Naive B cell (primary cell): ENCODE measurements around the gene VMA21. TPM values are rescaled to one million over a fixed set of nuclear protein-coding genes. Genes with fewer than 3 reads are reported as not detected.

Source experiments
- ATAC-seq, 2 donors: fragments of 150-1000 bp; cut with Tn5 transposase; 2 replicates each; pipeline ENCODE4 v1.10.0; 2021; ENCODE audit warnings: low read depth in 2 of 2, mild to moderate bottlenecking in 2 of 2, moderate library complexity in 2 of 2
- DNase-seq: peaks from one replicate; pipeline ENCODE4 v3.0.0; 2022
- H3K27ac Mint-ChIP-seq, 6 donors: one replicate each; pipeline ENCODE4 v1.8.0; 2020 to 2022; ENCODE audit warnings: mild to moderate bottlenecking in 6 of 6, mixed read lengths in 6 of 6, moderate library complexity in 5 of 6, inconsistent platforms in 2 of 6
- H3K27me3 Mint-ChIP-seq, 3 donors: one replicate each; pipeline ENCODE4 v1.8.0; 2021 to 2022; ENCODE audit warnings: mixed read lengths in 3 of 3, mild to moderate bottlenecking in 1 of 3
- H3K36me3 Mint-ChIP-seq, 2 donors: one replicate each; pipeline ENCODE4 v1.8.0; 2020 to 2022; ENCODE audit warnings: mixed read lengths in 2 of 2, inconsistent platforms in 1 of 2, mild to moderate bottlenecking in 1 of 2
- H3K4me1 Mint-ChIP-seq, 3 donors: one replicate each; pipeline ENCODE4 v1.8.0; 2020 to 2022; ENCODE audit warnings: mixed read lengths in 3 of 3, inconsistent platforms in 1 of 3, mild to moderate bottlenecking in 1 of 3, moderate library complexity in 1 of 3
- H3K4me3 Mint-ChIP-seq, 8 donors: one replicate each; pipeline ENCODE4 v1.8.0; 2020 to 2022; ENCODE audit warnings: mild to moderate bottlenecking in 8 of 8, mixed read lengths in 8 of 8, moderate library complexity in 8 of 8, inconsistent platforms in 2 of 8
- H3K9me3 Mint-ChIP-seq, 7 donors: one replicate each; pipeline ENCODE4 v1.8.0; 2020 to 2022; ENCODE audit warnings: mixed read lengths in 7 of 7, mild to moderate bottlenecking in 5 of 7, inconsistent platforms in 2 of 7, moderate library complexity in 1 of 7
- polyA plus RNA-seq, 6 donors: library from polyadenylated mRNA; unstranded; fragments of 300-500 nt; fragmentation: Illumina TruSeq; gene quantifications; one replicate each; pipeline ENCODE4 v1.2.3, GENCODE V29; 2021; ENCODE audit warnings: low read depth in 6 of 6

VMA21 gene
- polyA plus RNA-seq, 6 donors from 2014 or later, result 26.7 to 51.1 (median 32.8) TPM

- ATAC-seq, result no peak
- Mint-ChIP-seq H3K27me3 (no peaks in the 10 kb centered on the region), H3K27ac (peak overlapping the region in 5 of 6 donors; percentile 34 to 94 (median 89)), H3K4me1 (peaks cover 8 to 37% (median 32%) of the 10 kb centered on the region in 3 donors), H3K36me3 (peaks cover 0 to 4% of the 10 kb centered on the region in 2 donors), H3K4me3 (peak overlapping the region in 6 of 8 donors; percentile 35 to 92 (median 84)), H3K9me3 (peaks cover 0 to 2% (median 0%) of the 10 kb centered on the region in 7 donors)
- no peak for DNase-seq
These were observed 1.3 kb downstream of the VMA21 start for GRCh38 chrX:151398346-151398745.

- Mint-ChIP-seq H3K4me1 (peaks cover 4 to 27% (median 22%) of the 10 kb centered on the region in 3 donors), H3K27ac (no peak overlapping the region), H3K4me3 (peak overlapping the region in 1 of 8 donors; percentile 59)
These were observed 5.8 kb downstream of the VMA21 start for GRCh38 chrX:151402719-151403390.

GRCh38 chrX:151416579-151416978 is 19.6 kb downstream of the VMA21 start:
- no peak overlapping the region for H3K27ac Mint-ChIP-seq
- H3K27me3 Mint-ChIP-seq, result no peaks in the 10 kb centered on the region
- DNase-seq, result no peak
- H3K4me1 Mint-ChIP-seq, result no peaks in the 10 kb centered on the region
- no peak overlapping the region for H3K4me3 Mint-ChIP-seq
- peaks cover 0 to 2% (median 0%) of the 10 kb centered on the region in 7 donors for H3K9me3 Mint-ChIP-seq
- ATAC-seq, result no peak
- H3K36me3 Mint-ChIP-seq, result peaks cover 0 to 10% of the 10 kb centered on the region in 2 donors

More at GRCh38 chrX:151402719-151403390, 5.8 kb downstream of the VMA21 start:
- no peak for ATAC-seq
- H3K9me3 Mint-ChIP-seq, result peaks cover 0 to 2% (median 0%) of the 10 kb centered on the region in 7 donors
- DNase-seq, result no peak
- H3K27me3 Mint-ChIP-seq, result no peaks in the 10 kb centered on the region
- peaks cover 4 to 11% of the 10 kb centered on the region in 2 donors for H3K36me3 Mint-ChIP-seq

DNA sequence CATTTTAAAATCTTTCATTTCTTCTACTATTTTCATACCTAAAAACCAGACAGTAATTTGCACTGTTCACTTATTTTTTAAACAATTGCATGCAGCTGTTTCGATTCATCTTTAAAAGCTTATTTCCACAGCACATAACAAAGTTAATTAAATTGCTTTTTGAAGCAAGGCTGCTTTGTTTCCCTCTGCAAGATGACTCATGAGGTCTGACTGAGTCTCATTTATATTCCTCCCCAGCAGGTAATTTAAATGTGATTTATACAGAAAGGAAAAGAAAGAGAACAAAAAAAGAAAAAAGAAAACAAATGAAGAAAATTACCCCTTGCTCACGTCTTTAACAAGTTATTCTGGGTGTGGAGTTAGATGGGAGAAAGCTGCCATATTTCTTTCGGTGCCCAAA is 22.8 kb downstream of the VMA21 start:
- Mint-ChIP-seq H3K4me1 (peaks cover 0 to 1% (median 0%) of the 10 kb centered on the region in 3 donors), H3K4me3 (no peak overlapping the region), H3K27me3 (no peaks in the 10 kb centered on the region), H3K9me3 (peaks cover 0 to 3% (median 0%) of the 10 kb centered on the region in 7 donors), H3K27ac (peak overlapping the region in 1 of 6 donors; percentile 15), H3K36me3 (no peaks in the 10 kb centered on the region)
- no peak for ATAC-seq
- no peak for DNase-seq

DNA sequence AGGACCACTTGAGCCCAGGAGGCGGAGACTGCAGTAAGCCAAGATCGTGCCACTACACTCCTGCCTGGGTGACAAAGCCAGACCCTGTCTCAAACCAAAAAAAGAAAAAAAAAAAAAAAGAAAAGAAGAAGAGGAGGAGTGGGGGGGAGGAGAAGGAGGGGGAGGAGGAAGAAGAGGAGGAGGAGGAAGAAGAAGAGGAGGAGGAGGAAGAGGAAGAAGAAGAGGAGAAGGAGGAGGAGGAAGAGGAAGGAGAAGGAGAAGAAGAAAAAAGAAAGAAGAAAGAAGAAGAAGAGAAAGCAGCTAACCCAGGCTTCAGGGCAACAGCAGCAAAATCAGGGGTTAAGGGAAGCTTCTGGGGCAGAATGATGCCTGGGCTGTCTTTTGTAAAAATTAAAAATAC is 27.5 kb downstream of the VMA21 start:
- H3K9me3 Mint-ChIP-seq, result peaks cover 0 to 3% (median 0%) of the 10 kb centered on the region in 7 donors
- no peaks in the 10 kb centered on the region for H3K36me3 Mint-ChIP-seq
- H3K4me1 Mint-ChIP-seq, result peaks cover 0 to 1% (median 0%) of the 10 kb centered on the region in 3 donors
- no peak overlapping the region for H3K27ac Mint-ChIP-seq
- H3K4me3 Mint-ChIP-seq, result no peak overlapping the region
- ATAC-seq (no peak), DNase-seq (no peak)
- no peaks in the 10 kb centered on the region for H3K27me3 Mint-ChIP-seq

DNA sequence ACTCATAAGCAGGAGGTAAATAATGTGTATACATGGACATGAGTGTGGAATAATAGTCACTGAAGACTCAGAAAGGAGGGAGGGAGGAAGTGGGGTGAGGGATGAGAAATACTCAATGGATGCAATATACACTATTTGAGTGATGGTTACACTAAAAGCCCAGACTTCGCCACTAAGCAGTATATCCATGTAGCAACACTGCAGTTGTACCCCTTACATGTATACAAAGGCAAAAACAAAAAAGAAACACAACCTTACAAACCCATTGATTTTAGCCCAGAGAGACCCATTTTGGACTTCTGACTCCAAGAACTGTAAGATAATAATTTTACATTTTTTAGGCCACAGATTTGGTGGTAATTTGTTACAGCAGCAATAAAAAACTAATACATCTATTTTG is 51.5 kb downstream of the VMA21 start:
- Mint-ChIP-seq H3K4me3 (no peak overlapping the region), H3K27ac (no peak overlapping the region), H3K9me3 (peaks cover 0 to 8% (median 2%) of the 10 kb centered on the region in 7 donors), H3K36me3 (no peaks in the 10 kb centered on the region), H3K4me1 (no peaks in the 10 kb centered on the region), H3K27me3 (peaks cover 0 to 5% (median 0%) of the 10 kb centered on the region in 3 donors)
- DNase-seq (no peak), ATAC-seq (no peak)

DNA sequence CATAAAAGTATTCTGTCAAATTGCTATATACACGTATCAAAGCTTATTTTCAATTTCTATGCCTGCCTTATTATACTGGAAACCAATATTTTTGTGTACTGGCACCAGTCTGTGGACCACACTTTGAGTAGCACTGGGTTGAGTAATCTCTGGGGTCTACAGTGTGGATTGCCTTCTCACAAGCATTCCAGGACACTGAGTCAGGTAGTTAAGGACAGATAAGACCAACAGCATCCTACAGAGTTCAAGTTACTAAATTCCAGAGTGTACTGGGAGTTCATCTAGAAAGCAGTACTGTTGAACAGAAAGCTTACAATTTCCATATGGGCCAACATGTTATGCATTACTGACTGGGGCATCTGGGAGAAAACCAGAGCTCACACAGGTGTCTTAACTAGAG is 61.8 kb downstream of the VMA21 start:
- H3K9me3 Mint-ChIP-seq, result peaks cover 0 to 6% (median 0%) of the 10 kb centered on the region in 7 donors
- no peak for DNase-seq
- H3K4me3 Mint-ChIP-seq, result no peak overlapping the region
- no peak for ATAC-seq
- peaks cover 0 to 5% (median 4%) of the 10 kb centered on the region in 3 donors for H3K27me3 Mint-ChIP-seq
- no peaks in the 10 kb centered on the region for H3K4me1 Mint-ChIP-seq
- H3K27ac Mint-ChIP-seq, result no peak overlapping the region
- no peaks in the 10 kb centered on the region for H3K36me3 Mint-ChIP-seq

Other genes starting within 250 kb of the VMA21 start
- not detected for gene GPR50, start 220.6 kb upstream of the VMA21 start, polyA plus RNA-seq
- not detected for gene PASD1, start 166.5 kb downstream of the VMA21 start, polyA plus RNA-seq